ENCODE results near the gene FTO.

- TF ChIP-seq CTCF (IDR thresholded peaks at IDR 0.05) (no peak), POLR2A (IDR thresholded peaks at IDR 0.05) (no peak)
Observed at GRCh38 chr16:53913920-53914319, 210.0 kb downstream of the FTO start.

All from adrenal gland (tissue), 5 donors.